Mesothelial cell of epicardium (in vitro differentiated cells): Measurements from ENCODE around the gene ATRNL1. TPM values are rescaled to one million over a fixed set of nuclear protein-coding genes. Genes with fewer than 3 reads are reported as not detected.
A peak's percentile ranks its signal among the peaks of the same experiment; 100 is the strongest.

Experiments used
- DNase-seq, 2 experiments: peaks; one replicate each; pipeline ENCODE4 v3.0.0; 2021; ENCODE audit warnings: low spot score in 2 of 2; ENCODE audit not compliant: unreplicated experiment in 2 of 2
- H3K27ac Mint-ChIP-seq: 2 replicates; pipeline ENCODE4 v1.8.0; 2021; ENCODE audit warnings: mixed read lengths
- H3K27me3 Mint-ChIP-seq: 2 replicates; pipeline ENCODE4 v1.8.0; 2021; ENCODE audit warnings: low read depth, mixed read lengths
- H3K36me3 Mint-ChIP-seq: 2 replicates; pipeline ENCODE4 v1.8.0; 2021; ENCODE audit warnings: mixed read lengths
- H3K4me1 Mint-ChIP-seq: 2 replicates; pipeline ENCODE4 v1.8.0; 2021; ENCODE audit warnings: mixed read lengths
- H3K4me3 Mint-ChIP-seq: 2 replicates; pipeline ENCODE4 v1.8.0; 2021; ENCODE audit warnings: mild to moderate bottlenecking, moderate library complexity, mixed read lengths
- H3K9me3 Mint-ChIP-seq: 2 replicates; pipeline ENCODE4 v1.8.0; 2021; ENCODE audit warnings: mixed read lengths
- total RNA-seq: library from RNA; stranded (reverse); gene quantifications from 3 replicates; pipeline ENCODE4 v1.2.1, GENCODE V29; 2021
- TF ChIP-seq, protein P1 (sequence below): fragments of 200-600 bp; sonication (generic); IDR thresholded peaks from one replicate; pipeline ENCODE4 v1.5.0; 2021; ENCODE audit warnings: antibody characterized with exemption; ENCODE audit not compliant: unreplicated experiment

The ATRNL1 gene
- total RNA-seq, 1 donor from 2014 or later = 39.6 TPM

DNA sequence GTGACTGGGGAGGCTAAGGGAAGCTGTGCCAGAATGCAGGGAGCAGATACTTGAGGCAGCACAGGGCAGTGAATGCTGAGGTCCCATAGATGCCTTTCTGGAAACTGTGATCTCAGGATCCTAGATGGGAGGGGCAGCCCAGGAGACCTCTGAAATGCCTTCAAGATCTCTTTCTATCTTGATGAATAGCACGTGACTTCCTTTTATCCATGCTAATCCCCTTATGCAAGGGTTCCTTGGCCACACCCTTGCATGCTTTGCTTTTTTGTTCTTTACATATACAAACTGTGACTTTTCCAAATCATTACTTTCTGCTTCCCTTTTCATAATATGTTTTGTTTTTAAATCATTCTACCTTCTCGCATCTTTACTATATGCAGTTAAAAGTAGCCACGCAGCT lies 14.7 kb downstream of the ATRNL1 start:
- H3K4me1 Mint-ChIP-seq = no peaks in the 10 kb centered on the region
- no peak overlapping the region for H3K4me3 Mint-ChIP-seq
- no peak overlapping the region for H3K27ac Mint-ChIP-seq
- peaks cover 33% of the 10 kb centered on the region for H3K9me3 Mint-ChIP-seq
- TF ChIP-seq, protein P1, sequence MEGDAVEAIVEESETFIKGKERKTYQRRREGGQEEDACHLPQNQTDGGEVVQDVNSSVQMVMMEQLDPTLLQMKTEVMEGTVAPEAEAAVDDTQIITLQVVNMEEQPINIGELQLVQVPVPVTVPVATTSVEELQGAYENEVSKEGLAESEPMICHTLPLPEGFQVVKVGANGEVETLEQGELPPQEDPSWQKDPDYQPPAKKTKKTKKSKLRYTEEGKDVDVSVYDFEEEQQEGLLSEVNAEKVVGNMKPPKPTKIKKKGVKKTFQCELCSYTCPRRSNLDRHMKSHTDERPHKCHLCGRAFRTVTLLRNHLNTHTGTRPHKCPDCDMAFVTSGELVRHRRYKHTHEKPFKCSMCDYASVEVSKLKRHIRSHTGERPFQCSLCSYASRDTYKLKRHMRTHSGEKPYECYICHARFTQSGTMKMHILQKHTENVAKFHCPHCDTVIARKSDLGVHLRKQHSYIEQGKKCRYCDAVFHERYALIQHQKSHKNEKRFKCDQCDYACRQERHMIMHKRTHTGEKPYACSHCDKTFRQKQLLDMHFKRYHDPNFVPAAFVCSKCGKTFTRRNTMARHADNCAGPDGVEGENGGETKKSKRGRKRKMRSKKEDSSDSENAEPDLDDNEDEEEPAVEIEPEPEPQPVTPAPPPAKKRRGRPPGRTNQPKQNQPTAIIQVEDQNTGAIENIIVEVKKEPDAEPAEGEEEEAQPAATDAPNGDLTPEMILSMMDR = no peak
- DNase-seq = no peak
- no peaks in the 10 kb centered on the region for H3K27me3 Mint-ChIP-seq
- peaks cover 34% of the 10 kb centered on the region for H3K36me3 Mint-ChIP-seq

DNA sequence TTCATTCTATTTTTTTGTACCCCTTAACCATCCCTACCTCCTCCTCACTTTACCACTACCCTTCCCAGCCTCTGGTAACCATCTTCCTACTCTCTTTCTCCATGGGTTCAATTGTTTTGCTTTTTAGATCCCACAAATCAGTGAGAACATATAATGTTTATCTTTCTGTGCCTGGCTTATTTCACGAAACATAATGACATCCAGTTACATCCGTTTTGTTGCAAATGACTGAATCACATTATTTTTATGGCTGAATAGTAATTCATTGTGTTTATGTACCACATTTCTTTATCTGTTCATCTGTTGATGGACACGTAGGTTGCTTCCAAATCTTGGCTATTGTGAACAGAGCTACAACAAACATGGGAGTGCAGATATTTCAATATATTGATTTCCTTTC lies 24.1 kb downstream of the ATRNL1 start:
- TF ChIP-seq, protein P1 = no peak
- Mint-ChIP-seq H3K9me3 (peaks cover 20% of the 10 kb centered on the region), H3K36me3 (peaks cover 6% of the 10 kb centered on the region), H3K27me3 (no peaks in the 10 kb centered on the region), H3K4me3 (no peak overlapping the region), H3K4me1 (no peaks in the 10 kb centered on the region), H3K27ac (no peak overlapping the region)
- no peak for DNase-seq

DNA sequence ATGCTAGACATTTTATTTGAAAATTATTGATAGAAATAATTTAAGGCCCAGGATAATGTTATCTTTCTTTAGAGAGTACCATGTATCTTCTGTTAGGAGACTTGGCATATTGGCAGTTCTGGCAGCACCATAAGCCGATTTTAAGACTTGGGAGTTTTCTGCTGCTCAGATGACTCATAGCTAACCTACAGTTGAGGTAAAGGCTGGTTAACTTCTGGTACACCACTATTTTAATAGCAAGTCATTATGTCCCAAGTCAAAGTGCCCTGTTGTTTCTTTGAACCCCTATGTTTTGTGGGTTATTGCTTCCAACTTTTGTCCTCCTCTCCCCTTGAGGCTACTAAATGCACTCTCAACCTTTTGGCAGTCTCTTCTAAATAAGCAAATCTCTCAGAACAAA lies 25.2 kb downstream of the ATRNL1 start:
- TF ChIP-seq, protein P1 = no peak
- Mint-ChIP-seq H3K27me3 (no peaks in the 10 kb centered on the region), H3K27ac (no peak overlapping the region), H3K9me3 (peaks cover 10% of the 10 kb centered on the region), H3K4me3 (no peak overlapping the region), H3K4me1 (no peaks in the 10 kb centered on the region), H3K36me3 (no peaks in the 10 kb centered on the region)
- no peak for DNase-seq

DNA sequence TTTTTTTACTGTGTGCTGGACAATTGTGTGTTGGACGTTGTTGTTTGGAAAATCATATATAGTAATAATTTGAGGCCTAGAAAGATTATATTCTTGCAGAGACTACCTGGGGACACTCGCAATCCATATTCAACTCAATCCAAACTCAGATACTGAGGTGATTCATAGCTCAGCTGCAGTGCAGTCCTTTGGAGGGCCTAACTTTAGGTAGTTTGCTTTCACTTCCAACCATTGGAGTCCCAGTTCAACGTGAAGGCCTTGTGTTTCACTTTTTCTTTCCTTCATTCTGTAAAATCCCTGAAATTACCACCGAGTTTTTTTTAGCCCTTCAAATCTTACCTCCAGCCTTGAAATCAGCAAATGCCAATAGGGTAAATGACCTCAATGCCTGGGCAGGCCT lies 32.3 kb downstream of the ATRNL1 start:
- no peak overlapping the region for H3K4me3 Mint-ChIP-seq
- no peak overlapping the region for H3K27ac Mint-ChIP-seq
- no peaks in the 10 kb centered on the region for H3K27me3 Mint-ChIP-seq
- no peaks in the 10 kb centered on the region for H3K4me1 Mint-ChIP-seq
- H3K36me3 Mint-ChIP-seq = no peaks in the 10 kb centered on the region
- no peak for DNase-seq
- H3K9me3 Mint-ChIP-seq = no peaks in the 10 kb centered on the region
- TF ChIP-seq, protein P1 = no peak

DNA sequence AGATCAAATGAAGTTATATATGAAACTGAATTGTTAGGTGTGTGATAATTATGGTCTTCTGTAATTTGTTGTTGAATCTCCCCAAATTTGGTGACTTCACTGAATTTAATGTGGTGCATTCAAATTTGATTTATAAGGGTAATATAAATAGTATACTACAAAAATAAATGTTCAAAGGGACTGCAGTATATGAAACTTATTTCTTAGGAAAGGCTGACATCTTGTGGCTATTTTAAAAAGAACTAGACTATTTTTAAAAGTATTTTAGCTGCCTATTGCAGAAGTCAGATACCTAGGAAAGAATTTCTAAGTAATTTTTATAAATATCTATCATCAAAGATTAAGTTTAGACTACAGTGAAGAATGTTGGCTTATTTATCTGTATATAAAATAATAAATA lies 36.6 kb downstream of the ATRNL1 start:
- no peak overlapping the region for H3K27ac Mint-ChIP-seq
- peaks cover 8% of the 10 kb centered on the region for H3K9me3 Mint-ChIP-seq
- H3K4me1 Mint-ChIP-seq = no peaks in the 10 kb centered on the region
- H3K4me3 Mint-ChIP-seq = no peak overlapping the region
- DNase-seq = no peak
- TF ChIP-seq, protein P1 = peak; percentile 37
- H3K36me3 Mint-ChIP-seq = peaks cover 2% of the 10 kb centered on the region
- H3K27me3 Mint-ChIP-seq = no peaks in the 10 kb centered on the region

GRCh38 chr10:115136616-115137015 lies 43.5 kb downstream of the ATRNL1 start:
- peaks cover 14% of the 10 kb centered on the region for H3K36me3 Mint-ChIP-seq
- no peak overlapping the region for H3K27ac Mint-ChIP-seq
- DNase-seq = no peak
- TF ChIP-seq, protein P1 = no peak
- H3K27me3 Mint-ChIP-seq = no peaks in the 10 kb centered on the region
- no peak overlapping the region for H3K4me3 Mint-ChIP-seq
- H3K9me3 Mint-ChIP-seq = peaks cover 21% of the 10 kb centered on the region
- no peaks in the 10 kb centered on the region for H3K4me1 Mint-ChIP-seq
